OCI-LY3 (cell line): ENCODE measurements around the gene ARAP1.

ENCODE experiments used
- H2AFZ ChIP-seq: fragments of 200-600, 300-600 bp; shearing (Covaris generic); 2 replicates; pipeline ENCODE4 v1.6.0; 2014; ENCODE audit warnings: antibody characterized with exemption, low read depth, low read length
- H3K27ac ChIP-seq: fragments of 200-600, 300-600 bp; sonication (generic); 2 replicates; pipeline ENCODE4 v1.5.1; 2014; ENCODE audit warnings: mild to moderate bottlenecking, low read length, moderate library complexity, mixed read lengths
- H3K27me3 ChIP-seq: fragments of 200-600, 300-600 bp; sonication (generic); 2 replicates; pipeline ENCODE4 v1.6.1; 2014; ENCODE audit warnings: low read depth, low read length, mixed read lengths
- H3K36me3 ChIP-seq: fragments of 200-600, 300-600 bp; sonication (generic); replicated peaks from 2 replicates; pipeline ENCODE3; 2014; ENCODE audit warnings: low read depth, low read length, mixed read lengths
- H3K4me1 ChIP-seq: fragments of 300-600, 200-600 bp; sonication (generic); 2 replicates; pipeline ENCODE4 v1.6.1; 2014; ENCODE audit warnings: low read length, mixed read lengths
- H3K4me2 ChIP-seq: fragments of 200-600, 300-600 bp; sonication (generic); 2 replicates; pipeline ENCODE4 v1.6.1; 2014; ENCODE audit warnings: low read length, mixed read lengths
- H3K4me3 ChIP-seq: fragments of 300-600, 200-600 bp; sonication (generic); 2 replicates; pipeline ENCODE4 v1.5.1; 2014; ENCODE audit warnings: antibody characterized with exemption, mild to moderate bottlenecking, low read length, moderate library complexity
- H3K79me2 ChIP-seq: fragments of 300-600, 200-600 bp; shearing (Covaris generic); 2 replicates; pipeline ENCODE4 v1.6.1; 2014; ENCODE audit warnings: mild to moderate bottlenecking, low read length, mixed read lengths
- H3K9ac ChIP-seq: fragments of 300-600, 200-600 bp; shearing (Covaris generic); 2 replicates; pipeline ENCODE4 v1.6.0; 2014; ENCODE audit warnings: mild to moderate bottlenecking, low read length, moderate library complexity
- H3K9me3 ChIP-seq: fragments of 200-600, 300-600 bp; shearing (Covaris generic); 2 replicates; pipeline ENCODE4 v1.6.1; 2014; ENCODE audit warnings: low read length, mixed read lengths; ENCODE audit not compliant: insufficient read depth
- H4K20me1 ChIP-seq: fragments of 200-600, 300-600 bp; sonication (generic); 2 replicates; pipeline ENCODE4 v1.6.1; 2016; ENCODE audit warnings: low read length, mixed read lengths; ENCODE audit not compliant: insufficient read depth
- EZH2phosphoT487 ChIP-seq: fragments of 200-600 bp; shearing (Covaris generic); IDR thresholded peaks from 2 replicates; pipeline ENCODE4 v1.6.1; 2018; ENCODE audit warnings: antibody characterized with exemption, mixed run types, low read depth
- TF ChIP-seq, protein P1 (sequence below): fragments of 200-600, 300-600 bp; sonication (generic); IDR thresholded peaks from 2 replicates; pipeline ENCODE4 v1.5.1; 2014; ENCODE audit warnings: antibody characterized with exemption, low read length, low read depth

Gene ARAP1

DNA sequence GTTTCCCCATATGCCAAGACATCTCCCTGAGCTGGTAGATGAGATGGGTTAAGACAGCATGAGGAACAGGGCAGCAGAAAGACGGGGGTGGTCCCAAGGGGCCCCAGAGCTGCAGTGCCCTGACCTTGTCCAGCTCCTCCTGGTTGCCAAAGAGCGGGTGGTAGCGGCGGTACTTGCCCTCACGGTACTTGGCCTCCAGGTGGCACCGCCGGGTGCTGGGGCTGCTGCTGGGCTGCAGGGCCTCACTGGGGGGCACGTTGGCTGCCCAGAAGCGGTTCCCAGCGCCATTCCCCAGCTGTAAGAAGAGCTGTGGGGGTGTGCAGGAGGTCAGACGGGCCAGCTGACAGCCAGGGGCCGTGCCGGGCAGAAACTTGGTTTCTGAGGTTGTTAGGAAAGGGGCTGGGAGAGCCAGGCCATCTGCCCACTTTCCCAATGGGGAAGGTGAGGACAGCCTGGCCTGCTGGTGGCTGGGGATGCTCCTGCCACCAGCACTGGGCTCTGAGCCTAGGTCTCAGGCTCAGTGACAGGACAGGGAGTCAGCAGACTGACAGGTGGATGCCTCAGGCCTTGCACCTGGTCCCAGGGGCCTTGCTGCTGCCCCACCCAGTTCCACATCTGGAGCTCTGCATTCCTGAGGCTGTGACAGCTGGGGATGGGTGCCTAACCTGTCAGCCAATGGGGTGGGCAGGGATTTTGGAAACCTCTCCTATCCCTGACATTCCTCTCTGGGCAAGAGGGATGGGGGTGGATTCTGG is 48.0 kb downstream of the ARAP1 start:
- H3K9me3 ChIP-seq: no peaks in the 10 kb centered on the region
- H3K27ac ChIP-seq: no peak overlapping the region
- no peak overlapping the region for H2AFZ ChIP-seq
- peaks cover 75% of the 10 kb centered on the region for H3K36me3 ChIP-seq
- H3K79me2 ChIP-seq: no peaks in the 10 kb centered on the region
- no peak overlapping the region for H3K9ac ChIP-seq
- TF ChIP-seq, protein P1, sequence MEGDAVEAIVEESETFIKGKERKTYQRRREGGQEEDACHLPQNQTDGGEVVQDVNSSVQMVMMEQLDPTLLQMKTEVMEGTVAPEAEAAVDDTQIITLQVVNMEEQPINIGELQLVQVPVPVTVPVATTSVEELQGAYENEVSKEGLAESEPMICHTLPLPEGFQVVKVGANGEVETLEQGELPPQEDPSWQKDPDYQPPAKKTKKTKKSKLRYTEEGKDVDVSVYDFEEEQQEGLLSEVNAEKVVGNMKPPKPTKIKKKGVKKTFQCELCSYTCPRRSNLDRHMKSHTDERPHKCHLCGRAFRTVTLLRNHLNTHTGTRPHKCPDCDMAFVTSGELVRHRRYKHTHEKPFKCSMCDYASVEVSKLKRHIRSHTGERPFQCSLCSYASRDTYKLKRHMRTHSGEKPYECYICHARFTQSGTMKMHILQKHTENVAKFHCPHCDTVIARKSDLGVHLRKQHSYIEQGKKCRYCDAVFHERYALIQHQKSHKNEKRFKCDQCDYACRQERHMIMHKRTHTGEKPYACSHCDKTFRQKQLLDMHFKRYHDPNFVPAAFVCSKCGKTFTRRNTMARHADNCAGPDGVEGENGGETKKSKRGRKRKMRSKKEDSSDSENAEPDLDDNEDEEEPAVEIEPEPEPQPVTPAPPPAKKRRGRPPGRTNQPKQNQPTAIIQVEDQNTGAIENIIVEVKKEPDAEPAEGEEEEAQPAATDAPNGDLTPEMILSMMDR: no peak
- no peak for TF ChIP-seq EZH2phosphoT487
- H3K4me2 ChIP-seq: no peak overlapping the region
- H3K4me3 ChIP-seq: no peak overlapping the region
- peaks cover 47% of the 10 kb centered on the region for H4K20me1 ChIP-seq
- H3K4me1 ChIP-seq: peaks cover 23% of the 10 kb centered on the region
- H3K27me3 ChIP-seq: no peaks in the 10 kb centered on the region

DNA sequence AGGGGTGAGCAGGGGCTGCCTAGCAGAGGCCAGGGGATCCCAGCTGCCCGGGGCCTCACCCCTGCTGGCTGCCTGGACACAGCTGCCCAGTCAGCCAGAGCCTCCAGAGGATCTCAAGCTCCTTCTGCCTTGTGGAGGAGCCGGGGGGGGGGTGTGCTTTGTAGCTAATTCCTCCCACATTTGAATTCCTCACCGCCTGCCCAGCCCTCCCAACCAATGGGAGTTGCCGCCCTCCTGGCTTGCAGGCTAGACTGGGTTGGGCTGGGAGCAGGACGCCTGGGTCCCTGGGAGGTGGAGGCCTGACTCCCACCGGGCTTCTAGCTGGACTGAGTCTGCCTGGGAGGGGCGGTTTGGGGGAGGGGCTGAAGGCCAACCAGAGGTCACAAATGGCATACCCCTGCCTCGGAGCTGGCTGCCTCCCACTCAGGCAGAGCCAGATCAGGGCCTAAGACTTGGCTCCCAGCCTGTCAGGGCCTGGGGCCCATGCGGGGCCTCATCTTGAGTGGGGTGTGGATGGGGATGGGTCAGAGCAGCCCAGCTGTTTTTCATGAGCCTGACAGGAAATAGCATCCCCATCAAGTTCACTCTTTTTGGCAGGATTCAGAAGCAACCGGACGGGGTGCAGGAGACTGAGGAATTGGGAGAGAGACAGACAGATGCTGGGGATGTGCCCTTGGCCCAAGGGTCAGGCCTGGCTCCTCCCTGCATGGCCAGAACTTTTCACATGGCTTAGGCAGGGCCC is 48.8 kb downstream of the ARAP1 start:
- Histone ChIP-seq H4K20me1 (peaks cover 50% of the 10 kb centered on the region), H3K4me3 (no peak overlapping the region), H3K27ac (no peak overlapping the region), H3K27me3 (no peaks in the 10 kb centered on the region), H3K9ac (no peak overlapping the region), H3K9me3 (no peaks in the 10 kb centered on the region), H3K79me2 (no peaks in the 10 kb centered on the region), H3K4me1 (peaks cover 23% of the 10 kb centered on the region), H3K36me3 (peaks cover 77% of the 10 kb centered on the region), H3K4me2 (no peak overlapping the region), H2AFZ (no peak overlapping the region)
- no peak for TF ChIP-seq EZH2phosphoT487
- TF ChIP-seq, protein P1: no peak

GRCh38 chr11:72702577-72703241 is 49.5 kb downstream of the ARAP1 start:
- no peak overlapping the region for H3K27ac ChIP-seq
- H3K4me2 ChIP-seq: no peak overlapping the region

More at GRCh38 chr11:72702577-72703241, 49.5 kb downstream of the ARAP1 start:
- H3K9me3 ChIP-seq: no peaks in the 10 kb centered on the region
- H3K36me3 ChIP-seq: peaks cover 73% of the 10 kb centered on the region
- H3K79me2 ChIP-seq: no peaks in the 10 kb centered on the region
- no peak overlapping the region for H2AFZ ChIP-seq
- H3K9ac ChIP-seq: no peak overlapping the region
- no peak overlapping the region for H3K4me3 ChIP-seq
- peaks cover 48% of the 10 kb centered on the region for H4K20me1 ChIP-seq
- TF ChIP-seq, protein P1: no peak
- TF ChIP-seq EZH2phosphoT487: no peak
- H3K27me3 ChIP-seq: no peaks in the 10 kb centered on the region
- peaks cover 23% of the 10 kb centered on the region for H3K4me1 ChIP-seq
